ENCODE results near the gene C2orf81.

C2orf81 gene

GRCh38 chr2:74420006-74420405 lies 1.4 kb downstream of the C2orf81 start:
- Mint-ChIP-seq H3K4me1 (ENCODE audit: low read depth) (peaks cover 41% of the 10 kb centered on the region), H3K4me3 (peak overlapping the region; percentile 60), H3K27ac (peak overlapping the region; percentile 14)

GRCh38 chr2:74419345-74419744 lies 2.1 kb downstream of the C2orf81 start:
- Mint-ChIP-seq H3K36me3 (ENCODE audit: low read depth) (peaks cover 11% of the 10 kb centered on the region), H3K4me3 (no peak overlapping the region)

More at GRCh38 chr2:74420006-74420405, 1.4 kb downstream of the C2orf81 start:
- H3K27me3 Mint-ChIP-seq, result no peaks in the 10 kb centered on the region
- H3K9me3 Mint-ChIP-seq, result no peaks in the 10 kb centered on the region
- H3K36me3 Mint-ChIP-seq (ENCODE audit: low read depth), result peaks cover 17% of the 10 kb centered on the region
- DNase-seq, result no peak

GRCh38 chr2:74418312-74418711 lies 3.1 kb downstream of the C2orf81 start:
- Mint-ChIP-seq H3K36me3 (ENCODE audit: low read depth) (peaks cover 6% of the 10 kb centered on the region), H3K27me3 (no peaks in the 10 kb centered on the region), H3K27ac (no peak overlapping the region), H3K9me3 (no peaks in the 10 kb centered on the region), H3K4me1 (ENCODE audit: low read depth) (peaks cover 48% of the 10 kb centered on the region), H3K4me3 (no peak overlapping the region)
- DNase-seq, result no peak

More at GRCh38 chr2:74419345-74419744, 2.1 kb downstream of the C2orf81 start:
- H3K27ac Mint-ChIP-seq, result no peak overlapping the region
- H3K4me1 Mint-ChIP-seq (ENCODE audit: low read depth), result peaks cover 44% of the 10 kb centered on the region
- H3K27me3 Mint-ChIP-seq, result no peaks in the 10 kb centered on the region
- no peaks in the 10 kb centered on the region for H3K9me3 Mint-ChIP-seq
- no peak for DNase-seq

GRCh38 chr2:74417763-74418162 lies 3.7 kb downstream of the C2orf81 start:
- H3K36me3 Mint-ChIP-seq (ENCODE audit: low read depth), result peaks cover 6% of the 10 kb centered on the region
- no peak overlapping the region for H3K27ac Mint-ChIP-seq
- no peaks in the 10 kb centered on the region for H3K9me3 Mint-ChIP-seq
- no peak overlapping the region for H3K4me3 Mint-ChIP-seq
- DNase-seq, result no peak
- H3K4me1 Mint-ChIP-seq (ENCODE audit: low read depth), result peaks cover 44% of the 10 kb centered on the region
- H3K27me3 Mint-ChIP-seq, result no peaks in the 10 kb centered on the region

GRCh38 chr2:74417197-74417596 lies 4.2 kb downstream of the C2orf81 start:
- Mint-ChIP-seq H3K4me1 (ENCODE audit: low read depth) (peaks cover 41% of the 10 kb centered on the region), H3K27me3 (no peaks in the 10 kb centered on the region), H3K9me3 (no peaks in the 10 kb centered on the region), H3K4me3 (no peak overlapping the region), H3K36me3 (ENCODE audit: low read depth) (peaks cover 6% of the 10 kb centered on the region), H3K27ac (no peak overlapping the region)
- DNase-seq, result no peak

- no peak overlapping the region for H3K27ac Mint-ChIP-seq
- peaks cover 2% of the 10 kb centered on the region for H3K36me3 Mint-ChIP-seq (ENCODE audit: low read depth)
- no peak for DNase-seq
- H3K4me1 Mint-ChIP-seq (ENCODE audit: low read depth), result peaks cover 39% of the 10 kb centered on the region
- no peak overlapping the region for H3K4me3 Mint-ChIP-seq
- H3K9me3 Mint-ChIP-seq, result no peaks in the 10 kb centered on the region
- H3K27me3 Mint-ChIP-seq, result no peaks in the 10 kb centered on the region
Observed at GRCh38 chr2:74416778-74417177, 4.6 kb downstream of the C2orf81 start.

GRCh38 chr2:74415762-74416395 lies 5.5 kb downstream of the C2orf81 start:
- Mint-ChIP-seq H3K4me3 (peak overlapping the region; percentile 66), H3K27ac (peak overlapping the region; percentile 27), H3K36me3 (ENCODE audit: low read depth) (no peaks in the 10 kb centered on the region), H3K9me3 (no peaks in the 10 kb centered on the region), H3K4me1 (ENCODE audit: low read depth) (peaks cover 34% of the 10 kb centered on the region), H3K27me3 (no peaks in the 10 kb centered on the region)
- DNase-seq, result peak; percentile 56

- no peaks in the 10 kb centered on the region for H3K9me3 Mint-ChIP-seq
- no peaks in the 10 kb centered on the region for H3K27me3 Mint-ChIP-seq
- H3K4me3 Mint-ChIP-seq, result peak overlapping the region; percentile 66
- no peak overlapping the region for H3K27ac Mint-ChIP-seq
- H3K36me3 Mint-ChIP-seq (ENCODE audit: low read depth), result no peaks in the 10 kb centered on the region
- H3K4me1 Mint-ChIP-seq (ENCODE audit: low read depth), result peaks cover 28% of the 10 kb centered on the region
- peak; percentile 66 for DNase-seq
Observed at GRCh38 chr2:74414881-74415761, 6.3 kb downstream of the C2orf81 start.

GRCh38 chr2:74414441-74414840 lies 7.0 kb downstream of the C2orf81 start:
- Mint-ChIP-seq H3K4me1 (ENCODE audit: low read depth) (peaks cover 25% of the 10 kb centered on the region), H3K27me3 (no peaks in the 10 kb centered on the region), H3K36me3 (ENCODE audit: low read depth) (no peaks in the 10 kb centered on the region), H3K27ac (no peak overlapping the region), H3K9me3 (no peaks in the 10 kb centered on the region), H3K4me3 (peak overlapping the region; percentile 66)
- DNase-seq, result no peak

- Mint-ChIP-seq H3K9me3 (no peaks in the 10 kb centered on the region), H3K27ac (peak overlapping the region; percentile 15), H3K4me3 (no peak overlapping the region), H3K36me3 (ENCODE audit: low read depth) (no peaks in the 10 kb centered on the region), H3K4me1 (ENCODE audit: low read depth) (peaks cover 25% of the 10 kb centered on the region), H3K27me3 (no peaks in the 10 kb centered on the region)
- DNase-seq, result no peak
Observed at GRCh38 chr2:74413001-74413698, 8.3 kb downstream of the C2orf81 start.

GRCh38 chr2:74407682-74408081 lies 13.7 kb downstream of the C2orf81 start:
- no peak overlapping the region for H3K4me3 Mint-ChIP-seq
- no peaks in the 10 kb centered on the region for H3K4me1 Mint-ChIP-seq (ENCODE audit: low read depth)
- H3K9me3 Mint-ChIP-seq, result no peaks in the 10 kb centered on the region
- H3K27ac Mint-ChIP-seq, result no peak overlapping the region
- no peaks in the 10 kb centered on the region for H3K36me3 Mint-ChIP-seq (ENCODE audit: low read depth)
- no peak for DNase-seq
- no peaks in the 10 kb centered on the region for H3K27me3 Mint-ChIP-seq

- H3K9me3 Mint-ChIP-seq, result no peaks in the 10 kb centered on the region
- no peaks in the 10 kb centered on the region for H3K4me1 Mint-ChIP-seq (ENCODE audit: low read depth)
- H3K27me3 Mint-ChIP-seq, result no peaks in the 10 kb centered on the region
- no peak overlapping the region for H3K27ac Mint-ChIP-seq
- no peaks in the 10 kb centered on the region for H3K36me3 Mint-ChIP-seq (ENCODE audit: low read depth)
- DNase-seq, result no peak
- no peak overlapping the region for H3K4me3 Mint-ChIP-seq
Observed at GRCh38 chr2:74406035-74406434, 15.4 kb downstream of the C2orf81 start.

GRCh38 chr2:74401891-74402290 lies 19.5 kb downstream of the C2orf81 start:
- no peaks in the 10 kb centered on the region for H3K27me3 Mint-ChIP-seq
- DNase-seq, result no peak
- H3K9me3 Mint-ChIP-seq, result no peaks in the 10 kb centered on the region
- H3K36me3 Mint-ChIP-seq (ENCODE audit: low read depth), result no peaks in the 10 kb centered on the region
- no peak overlapping the region for H3K27ac Mint-ChIP-seq
- H3K4me1 Mint-ChIP-seq (ENCODE audit: low read depth), result no peaks in the 10 kb centered on the region
- no peak overlapping the region for H3K4me3 Mint-ChIP-seq

GRCh38 chr2:74399785-74400184 lies 21.6 kb downstream of the C2orf81 start:
- H3K9me3 Mint-ChIP-seq, result no peaks in the 10 kb centered on the region
- H3K36me3 Mint-ChIP-seq (ENCODE audit: low read depth), result no peaks in the 10 kb centered on the region
- peaks cover 4% of the 10 kb centered on the region for H3K27me3 Mint-ChIP-seq
- no peak overlapping the region for H3K27ac Mint-ChIP-seq
- no peak for DNase-seq
- no peaks in the 10 kb centered on the region for H3K4me1 Mint-ChIP-seq (ENCODE audit: low read depth)
- H3K4me3 Mint-ChIP-seq, result no peak overlapping the region

All from activated T-cell treated with anti-CD3 and anti-CD28 coated beads, Interleukin-2, amount 50 U/mL, for 24 hours (primary cell).